Thymus (tissue), 11 donors: ENCODE measurements around the gene SUGCT. TPM values are rescaled to one million over a fixed set of nuclear protein-coding genes. Genes with fewer than 3 reads are reported as not detected.

Experiments
- DNase-seq, 9 donors: peaks; one replicate each; pipeline ENCODE4 v3.0.0-alpha.2; 2013; ENCODE audit warnings: low spot score in 9 of 9, low read depth in 6 of 9, missing footprints in 1 of 9
- H3K27ac ChIP-seq, 2 donors: one replicate each; pipeline ENCODE4 v1.5.1; 2013; ENCODE audit warnings: control low read depth in 1 of 2, low read depth in 1 of 2, low read length in 1 of 2, mild to moderate bottlenecking in 1 of 2, moderate library complexity in 1 of 2
- H3K27me3 ChIP-seq, 2 donors: one replicate each; pipeline ENCODE4 v1.5.1; 2013; ENCODE audit warnings: low read length in 1 of 2; ENCODE audit not compliant: control insufficient read depth in 2 of 2, insufficient read depth in 1 of 2
- H3K36me3 ChIP-seq, 2 donors: one replicate each; pipeline ENCODE4 v1.5.1; 2013; ENCODE audit warnings: low read length in 1 of 2, mild to moderate bottlenecking in 1 of 2, moderate library complexity in 1 of 2; ENCODE audit not compliant: control insufficient read depth in 2 of 2, insufficient read depth in 2 of 2
- H3K4me1 ChIP-seq, 2 donors: one replicate each; pipeline ENCODE4 v1.5.1; 2013; ENCODE audit warnings: low read length in 2 of 2; ENCODE audit not compliant: control insufficient read depth in 2 of 2, insufficient read depth in 2 of 2
- H3K4me3 ChIP-seq, 2 donors: one replicate each; pipeline ENCODE4 v1.5.1; 2013; ENCODE audit warnings: low read length in 2 of 2, control low read depth in 1 of 2, mild to moderate bottlenecking in 1 of 2
- H3K9me3 ChIP-seq, 2 donors: one replicate each; pipeline ENCODE4 v1.5.1; 2013; ENCODE audit warnings: low read length in 1 of 2, mild to moderate bottlenecking in 1 of 2; ENCODE audit not compliant: control insufficient read depth in 2 of 2, insufficient read depth in 1 of 2
- WGBS: extraction: QIAGEN DNeasy Blood & Tissue Kit; methylation state at CpG from one replicate; pipeline ENCODE4 v1.1.7; 2013; 5-methylcytosine and 5-hydroxymethylcytosine counted together
- polyA plus RNA-seq: library from polyadenylated mRNA; stranded (reverse); fragments of 200-250 nt; gene quantifications from one replicate; pipeline ENCODE4 v1.2.3, GENCODE V29; 2013
- total RNA-seq: library from RNA; stranded (reverse); fragments of 120-200 nt; gene quantifications from one replicate; pipeline ENCODE4 v1.2.4, GENCODE V29; 2013
- donor health status: healthy.

SUGCT gene
- total and polyA plus RNA-seq, 2 donors, result 1.6 to 5.5 TPM

- no peaks in the 10 kb centered on the region for H3K36me3 ChIP-seq
- 91% methylated on average over 7 of the region's 7 CpGs for WGBS
- DNase-seq, result no peak
Measured at GRCh38 chr7:40520986-40521738, 386.4 kb downstream of the SUGCT start.

GRCh38 chr7:40525764-40526163 lies 391.0 kb downstream of the SUGCT start:
- no peaks in the 10 kb centered on the region for H3K27me3 ChIP-seq
- WGBS, result 95% methylated on average over 3 of the region's 3 CpGs
- no peaks in the 10 kb centered on the region for H3K9me3 ChIP-seq
- H3K4me3 ChIP-seq, result no peak overlapping the region
- H3K27ac ChIP-seq, result no peak overlapping the region
- no peak for DNase-seq
- no peaks in the 10 kb centered on the region for H3K36me3 ChIP-seq
- H3K4me1 ChIP-seq, result no peaks in the 10 kb centered on the region

More at GRCh38 chr7:40520986-40521738, 386.4 kb downstream of the SUGCT start:
- Histone ChIP-seq H3K4me3 (no peak overlapping the region), H3K27ac (no peak overlapping the region), H3K9me3 (no peaks in the 10 kb centered on the region), H3K27me3 (no peaks in the 10 kb centered on the region), H3K4me1 (no peaks in the 10 kb centered on the region)

- no peak overlapping the region for H3K4me3 ChIP-seq
- no peak overlapping the region for H3K27ac ChIP-seq
- H3K4me1 ChIP-seq, result no peaks in the 10 kb centered on the region
- no peaks in the 10 kb centered on the region for H3K9me3 ChIP-seq
- H3K36me3 ChIP-seq, result no peaks in the 10 kb centered on the region
- H3K27me3 ChIP-seq, result no peaks in the 10 kb centered on the region
- WGBS, result 98% methylated on average over 1 of the region's 1 CpG
- DNase-seq, result no peak
Measured at GRCh38 chr7:40526951-40527715, 392.3 kb downstream of the SUGCT start.

- H3K36me3 ChIP-seq, result no peaks in the 10 kb centered on the region
- no peak overlapping the region for H3K4me3 ChIP-seq
- no peaks in the 10 kb centered on the region for H3K27me3 ChIP-seq
- H3K27ac ChIP-seq, result no peak overlapping the region
- DNase-seq, result no peak
- no peaks in the 10 kb centered on the region for H3K9me3 ChIP-seq
- H3K4me1 ChIP-seq, result no peaks in the 10 kb centered on the region
Measured at GRCh38 chr7:40527723-40528122, 392.9 kb downstream of the SUGCT start.

GRCh38 chr7:40530292-40530691 lies 395.5 kb downstream of the SUGCT start:
- H3K27me3 ChIP-seq, result no peaks in the 10 kb centered on the region
- H3K36me3 ChIP-seq, result no peaks in the 10 kb centered on the region
- H3K4me1 ChIP-seq, result no peaks in the 10 kb centered on the region
- H3K4me3 ChIP-seq, result no peak overlapping the region
- no peaks in the 10 kb centered on the region for H3K9me3 ChIP-seq
- DNase-seq, result no peak
- no peak overlapping the region for H3K27ac ChIP-seq

GRCh38 chr7:40531956-40532355 lies 397.2 kb downstream of the SUGCT start:
- no peaks in the 10 kb centered on the region for H3K9me3 ChIP-seq
- 98% methylated on average over 3 of the region's 3 CpGs for WGBS
- H3K27me3 ChIP-seq, result no peaks in the 10 kb centered on the region
- H3K4me3 ChIP-seq, result no peak overlapping the region
- no peak overlapping the region for H3K27ac ChIP-seq
- DNase-seq, result no peak
- no peaks in the 10 kb centered on the region for H3K36me3 ChIP-seq
- H3K4me1 ChIP-seq, result no peaks in the 10 kb centered on the region

- Histone ChIP-seq H3K27ac (no peak overlapping the region), H3K36me3 (no peaks in the 10 kb centered on the region), H3K27me3 (no peaks in the 10 kb centered on the region), H3K4me1 (no peaks in the 10 kb centered on the region), H3K9me3 (no peaks in the 10 kb centered on the region), H3K4me3 (no peak overlapping the region)
- no peak for DNase-seq
- over 99% methylated on average over 3 of the region's 3 CpGs for WGBS
Measured at GRCh38 chr7:40535678-40536077, 400.9 kb downstream of the SUGCT start.

GRCh38 chr7:40536421-40536820 lies 401.6 kb downstream of the SUGCT start:
- H3K27ac ChIP-seq, result no peak overlapping the region

GRCh38 chr7:40538281-40538680 lies 403.5 kb downstream of the SUGCT start:
- Histone ChIP-seq H3K27me3 (no peaks in the 10 kb centered on the region), H3K27ac (no peak overlapping the region), H3K9me3 (no peaks in the 10 kb centered on the region), H3K36me3 (no peaks in the 10 kb centered on the region), H3K4me3 (no peak overlapping the region), H3K4me1 (no peaks in the 10 kb centered on the region)
- WGBS, result 96% methylated on average over 1 of the region's 1 CpG
- no peak for DNase-seq

More at GRCh38 chr7:40536421-40536820, 401.6 kb downstream of the SUGCT start:
- Histone ChIP-seq H3K36me3 (no peaks in the 10 kb centered on the region), H3K27me3 (no peaks in the 10 kb centered on the region), H3K4me3 (no peak overlapping the region), H3K4me1 (no peaks in the 10 kb centered on the region), H3K9me3 (no peaks in the 10 kb centered on the region)
- DNase-seq, result no peak
- WGBS, result 88% methylated on average over 1 of the region's 1 CpG
